Astrocyte of the cerebellum (primary cell): ENCODE measurements around the gene KCTD13.

Experiments
- DNase-seq: peaks from one replicate; pipeline ENCODE4 v3.0.0-alpha.2; 2011; ENCODE audit warnings: low read depth
- H3K4me3 ChIP-seq: 2 replicates; pipeline ENCODE4 v1.5.1; 2011; ENCODE audit warnings: mild to moderate bottlenecking, low read depth, low read length, moderate library complexity
- in situ Hi-C: cut with HindIII; loops from 2 replicates; pipeline ENCODE4 v1.10.0; 2017; ENCODE audit warnings: low sequenced_read_pairs
- TF ChIP-seq, protein P1 (sequence below): IDR thresholded peaks from 2 replicates; pipeline ENCODE4 v1.5.1; 2012; ENCODE audit warnings: low read length, low read depth, moderate library complexity, mild to moderate bottlenecking; ENCODE audit errors: missing control alignments

Gene KCTD13, protein sequence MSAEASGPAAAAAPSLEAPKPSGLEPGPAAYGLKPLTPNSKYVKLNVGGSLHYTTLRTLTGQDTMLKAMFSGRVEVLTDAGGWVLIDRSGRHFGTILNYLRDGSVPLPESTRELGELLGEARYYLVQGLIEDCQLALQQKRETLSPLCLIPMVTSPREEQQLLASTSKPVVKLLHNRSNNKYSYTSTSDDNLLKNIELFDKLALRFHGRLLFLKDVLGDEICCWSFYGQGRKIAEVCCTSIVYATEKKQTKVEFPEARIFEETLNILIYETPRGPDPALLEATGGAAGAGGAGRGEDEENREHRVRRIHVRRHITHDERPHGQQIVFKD

DNA sequence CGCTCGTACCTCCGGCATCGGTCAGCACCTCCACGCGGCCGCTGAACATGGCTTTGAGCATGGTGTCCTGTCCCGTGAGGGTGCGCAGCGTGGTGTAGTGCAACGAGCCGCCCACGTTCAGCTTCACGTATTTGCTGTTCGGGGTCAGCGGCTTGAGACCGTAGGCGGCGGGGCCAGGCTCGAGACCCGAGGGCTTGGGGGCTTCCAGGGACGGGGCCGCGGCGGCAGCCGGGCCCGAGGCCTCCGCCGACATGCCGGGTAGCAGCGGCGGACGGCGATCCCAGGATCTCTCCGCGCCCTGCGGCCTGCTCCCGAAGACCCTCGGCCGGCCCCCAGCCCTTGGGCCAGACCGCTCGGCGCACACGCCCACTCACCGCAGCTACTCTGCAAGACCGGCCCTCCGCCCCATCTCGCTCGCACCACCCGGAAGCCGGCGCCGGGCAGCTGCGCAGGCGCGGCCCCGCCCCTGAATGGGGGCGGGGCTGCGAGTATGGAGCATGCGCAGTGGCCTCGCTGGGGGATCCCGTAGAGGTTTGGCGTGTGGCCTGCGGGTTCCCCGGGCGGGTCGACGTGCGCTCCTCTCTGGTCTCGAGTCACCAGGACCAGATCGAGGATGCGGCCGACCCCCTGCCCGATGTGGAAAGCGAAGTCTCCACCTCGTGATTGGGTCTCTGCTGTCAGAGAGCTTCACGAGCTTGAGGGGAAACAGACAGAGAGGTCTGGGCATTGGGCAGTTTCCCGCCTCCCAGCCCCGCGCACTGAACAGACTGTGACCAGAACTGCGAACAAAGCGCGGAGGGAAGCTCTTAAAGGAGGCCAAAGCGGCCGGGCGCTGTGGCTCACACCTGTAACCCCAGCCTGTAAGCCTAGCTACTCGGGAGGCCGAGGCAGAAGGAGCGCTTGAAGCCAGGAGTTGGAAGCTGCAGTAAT, at the start of gene KCTD13:
TSS of gene KCTD13 (minus strand) at position 446 of the 930 bp plus-strand sequence. CDS start at position 253, 193 bp downstream.
- in situ Hi-C loops, result no loop called here
- DNase-seq, result no peak
- peak within 1 kb of the TSS; percentile 73 for H3K4me3 ChIP-seq
- TF ChIP-seq, protein P1, sequence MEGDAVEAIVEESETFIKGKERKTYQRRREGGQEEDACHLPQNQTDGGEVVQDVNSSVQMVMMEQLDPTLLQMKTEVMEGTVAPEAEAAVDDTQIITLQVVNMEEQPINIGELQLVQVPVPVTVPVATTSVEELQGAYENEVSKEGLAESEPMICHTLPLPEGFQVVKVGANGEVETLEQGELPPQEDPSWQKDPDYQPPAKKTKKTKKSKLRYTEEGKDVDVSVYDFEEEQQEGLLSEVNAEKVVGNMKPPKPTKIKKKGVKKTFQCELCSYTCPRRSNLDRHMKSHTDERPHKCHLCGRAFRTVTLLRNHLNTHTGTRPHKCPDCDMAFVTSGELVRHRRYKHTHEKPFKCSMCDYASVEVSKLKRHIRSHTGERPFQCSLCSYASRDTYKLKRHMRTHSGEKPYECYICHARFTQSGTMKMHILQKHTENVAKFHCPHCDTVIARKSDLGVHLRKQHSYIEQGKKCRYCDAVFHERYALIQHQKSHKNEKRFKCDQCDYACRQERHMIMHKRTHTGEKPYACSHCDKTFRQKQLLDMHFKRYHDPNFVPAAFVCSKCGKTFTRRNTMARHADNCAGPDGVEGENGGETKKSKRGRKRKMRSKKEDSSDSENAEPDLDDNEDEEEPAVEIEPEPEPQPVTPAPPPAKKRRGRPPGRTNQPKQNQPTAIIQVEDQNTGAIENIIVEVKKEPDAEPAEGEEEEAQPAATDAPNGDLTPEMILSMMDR, result no peak

DNA sequence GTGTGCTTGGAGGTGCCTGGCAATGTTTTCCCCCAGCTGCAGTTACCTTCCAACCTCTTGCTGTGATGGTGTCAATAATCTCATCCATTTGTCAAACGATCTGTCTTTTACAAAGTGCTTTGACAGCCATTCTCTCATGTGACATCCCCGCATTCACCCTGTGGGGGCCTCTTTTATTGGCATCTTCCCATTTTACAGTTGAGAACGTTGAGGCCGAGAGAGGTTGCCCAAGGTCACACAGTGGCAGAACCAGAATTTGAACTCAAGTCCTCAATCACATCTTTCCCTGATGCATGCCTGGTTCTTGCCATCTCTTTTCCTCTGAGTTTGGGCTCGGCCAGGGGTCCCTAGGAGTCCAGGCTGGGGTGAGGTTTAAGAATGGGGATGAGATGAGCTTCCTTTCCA, 49.1 kb upstream of the KCTD13 start:
- H3K4me3 ChIP-seq, result peak overlapping the region; percentile 81
- TF ChIP-seq, protein P1, result no peak
- in situ Hi-C loops, result no loop called here
- DNase-seq, result no peak

DNA sequence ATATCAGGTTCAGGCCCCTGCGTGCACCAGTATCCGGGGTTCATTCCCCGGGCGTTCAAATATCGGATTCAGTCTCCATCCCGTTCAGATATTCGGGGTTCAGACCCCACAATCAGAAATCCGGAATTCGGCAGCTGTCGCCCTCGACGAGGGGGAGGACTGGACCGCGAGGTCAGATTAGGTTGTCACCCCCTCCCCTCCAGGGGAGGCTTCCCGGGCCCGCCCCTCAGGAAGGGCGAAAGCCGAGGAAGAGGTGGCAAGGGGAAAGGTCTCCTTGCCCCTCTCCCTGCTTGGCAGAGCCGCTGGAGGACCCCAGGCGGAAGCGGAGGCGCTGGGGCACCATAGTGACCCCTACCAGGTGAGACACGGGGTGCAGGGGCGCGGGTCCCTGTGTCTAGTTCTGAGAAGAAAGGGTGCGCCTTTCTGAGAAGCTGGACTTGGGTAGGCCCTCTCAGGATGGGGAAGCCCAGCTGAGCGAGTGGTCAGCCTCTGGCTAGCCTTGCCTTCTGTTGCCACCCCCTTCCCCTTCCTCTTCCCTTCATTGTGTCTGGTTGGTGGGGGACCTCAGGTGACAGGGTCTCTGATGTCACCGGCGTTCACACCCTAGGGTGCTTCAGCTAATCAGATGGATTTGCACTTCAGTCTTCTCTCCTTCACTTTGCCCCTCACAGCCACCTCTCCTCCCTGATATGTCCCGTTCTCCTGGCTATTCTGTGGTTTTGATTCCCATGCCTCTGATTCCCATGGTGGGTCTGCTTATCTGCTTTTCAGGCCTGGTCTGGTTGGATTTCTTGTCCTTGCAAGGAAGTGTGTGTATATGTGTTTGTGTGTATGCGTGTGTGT, 48.5 kb upstream of the KCTD13 start:
- TF ChIP-seq, protein P1, result no peak
- in situ Hi-C loops, result no loop called here
- DNase-seq, result no peak
- H3K4me3 ChIP-seq, result peak overlapping the region; percentile 81

DNA sequence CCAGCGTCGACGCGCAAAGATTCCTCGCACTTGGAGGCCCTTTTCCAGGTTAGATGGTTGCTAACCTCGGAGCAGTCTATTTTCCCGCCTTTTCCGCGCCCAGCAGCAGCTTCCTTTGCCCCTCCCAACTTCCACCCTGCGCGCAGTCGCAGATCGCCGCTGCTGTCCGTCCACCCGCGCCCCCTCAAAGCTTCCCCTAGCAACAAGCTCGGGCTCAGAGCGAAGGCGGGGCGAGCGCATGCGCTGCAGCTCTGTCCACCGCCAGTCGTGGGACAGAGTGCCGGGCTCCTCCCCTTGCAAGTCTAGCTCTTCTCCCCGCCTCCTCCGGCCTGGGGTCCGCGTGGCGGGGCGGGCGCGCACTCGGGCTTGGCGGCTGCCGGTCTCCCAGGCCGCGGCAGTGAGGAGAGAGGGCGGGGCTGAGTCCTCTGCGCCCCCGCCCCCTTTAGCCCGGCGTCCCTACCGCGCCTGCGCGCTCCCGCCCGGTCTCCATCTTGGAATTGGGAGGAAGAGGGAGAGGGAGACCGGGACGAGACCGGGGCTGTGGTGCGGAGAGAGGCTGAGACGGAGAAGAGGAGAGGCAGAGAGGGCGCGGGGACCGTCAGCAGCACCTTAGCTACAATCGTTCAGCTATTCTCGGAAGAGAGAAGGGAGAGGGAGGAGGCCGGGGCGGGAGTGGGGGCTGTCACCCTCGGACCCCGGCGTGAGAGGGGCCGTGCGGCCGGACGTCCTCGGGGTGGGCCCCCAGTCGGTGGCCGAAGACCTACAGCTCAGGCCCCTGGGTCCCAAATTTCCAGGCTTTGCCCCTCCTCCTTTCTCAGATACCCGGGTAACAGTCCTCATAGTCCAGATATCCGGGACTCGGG, 47.6 kb upstream of the KCTD13 start, which contains the start of gene TAOK2:
TSS of gene TAOK2 (plus strand) at position 485 of the 863 bp plus-strand sequence. CDS start 3,905 bp downstream, outside the sequence.
- in situ Hi-C loops, result no loop called here
- peak; percentile 98 for DNase-seq
- H3K4me3 ChIP-seq, result peak within 1 kb of the TSS; percentile 81
- TF ChIP-seq, protein P1, result no peak

DNA sequence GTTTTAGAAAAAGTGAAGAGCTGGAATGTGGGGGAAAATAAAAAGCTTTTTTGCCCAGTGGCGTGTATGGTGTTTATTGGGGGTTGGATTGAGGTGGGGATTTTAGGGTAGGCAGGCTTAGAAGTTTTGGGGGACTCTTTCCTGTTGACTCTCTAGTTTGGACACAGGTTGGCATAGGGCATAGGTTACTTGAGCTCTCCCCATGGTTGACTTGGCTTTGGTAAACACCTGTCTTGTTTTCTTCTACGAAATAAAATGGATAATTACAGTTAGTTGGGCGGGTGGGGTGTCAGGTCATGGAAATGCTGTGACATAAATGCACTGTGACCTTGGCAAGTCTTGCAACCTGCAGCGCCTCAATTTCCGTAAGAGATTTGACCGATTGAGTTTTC, 47.0 kb upstream of the KCTD13 start:
- in situ Hi-C loops, result no loop called here
- TF ChIP-seq, protein P1, result no peak
- DNase-seq, result no peak
- H3K4me3 ChIP-seq, result no peak overlapping the region
